HCT116 (cell line): ENCODE results near the gene PIGQ. TPM values are rescaled to one million over a fixed set of nuclear protein-coding genes. Genes with fewer than 3 reads are reported as not detected.

Source experiments
- ATAC-seq: fragments of 200-7000 bp; cut with Tn5 transposase; 2 replicates; pipeline ENCODE4 v1.9.1; 2020; ENCODE audit warnings: mild to moderate bottlenecking, moderate library complexity
- Bru-seq: library from RNA; stranded (reverse); fragments of 400-500 nt; gene quantifications from one replicate; lab custom pipeline; 2021; lab: Mats Ljungman, UMichigan
- BruChase-seq, 2 experiments: library from RNA; stranded (reverse); fragments of 400-500 nt; gene quantifications; one replicate each; lab custom pipeline; 2021; lab: Mats Ljungman, UMichigan
- BruUV-seq: library from RNA; stranded (reverse); fragments of 400-500 nt; replicated peaks from 2 replicates; lab custom pipeline; 2021; lab: Mats Ljungman, UMichigan
- CTCF ChIA-PET: fragments of 300-600 bp; sonication (Branson Sonifier 250); formaldehyde crosslinking; loops from one replicate; lab custom pipeline; 2021; ENCODE audit warnings: antibody characterized with exemption; lab: Charles Lee
- POLR2A ChIA-PET: fragments of 300-600, 350-600 bp; sonication (Branson Sonifier 250); formaldehyde crosslinking; loops from one replicate; lab custom pipeline; 2021; ENCODE audit warnings: antibody characterized with exemption; lab: Charles Lee
- RAD21 ChIA-PET, 2 experiments: fragments of 300-600 bp; sonication (Branson Sonifier 250); formaldehyde crosslinking; loops; one replicate each; lab custom pipeline; 2023; ENCODE audit warnings: low total read pairs in 2 of 2; ENCODE audit not compliant: uncharacterized antibody in 2 of 2, unreplicated experiment in 2 of 2, low non-redundant PET in 1 of 2; lab: Charles Lee
- DNase-seq: peaks from one replicate; pipeline ENCODE4 v3.0.0-alpha.2; 2010; ENCODE audit warnings: low read depth, low spot score
- H2AFZ ChIP-seq: fragments of 200-600 bp; shearing (Covaris generic), sonication (generic); 2 replicates; pipeline ENCODE4 v1.6.1; 2017; ENCODE audit warnings: low read depth, mixed run types, mixed read lengths, antibody characterized with exemption, low read length; ENCODE audit not compliant: poor library complexity, severe bottlenecking
- H3K27ac ChIP-seq: 2 replicates; pipeline ENCODE4 v1.5.1; 2012; ENCODE audit warnings: low read depth, low read length
- H3K27me3 ChIP-seq: fragments of 200-600 bp; sonication (generic); 2 replicates; pipeline ENCODE4 v1.6.1; 2016; ENCODE audit warnings: mixed run types, low read length, mixed read lengths; ENCODE audit not compliant: insufficient read depth
- H3K36me3 ChIP-seq, 2 experiments: fragments of 200-500 bp in 1 of 2; fragments of 200-600 bp in 1 of 2; sonication (Bioruptor generic) in 1 of 2; sonication (generic) in 1 of 2; 2 replicates each; pipeline versions ENCODE4 v1.5.1 to v1.6.1; 2014 to 2016; ENCODE audit warnings: low read length in 2 of 2, inconsistent platforms in 1 of 2, mixed read lengths in 1 of 2, mixed run types in 1 of 2; ENCODE audit not compliant: insufficient read depth in 2 of 2, control insufficient read depth in 1 of 2
- H3K4me1 ChIP-seq, 2 experiments: fragments of 200-600 bp in 1 of 2; sonication (generic) in 1 of 2; 2 replicates each; pipeline versions ENCODE4 v1.5.1 to v1.6.1; 2012 to 2017; ENCODE audit warnings: low read length in 2 of 2, inconsistent platforms in 1 of 2, mild to moderate bottlenecking in 1 of 2, mixed read lengths in 1 of 2, mixed run types in 1 of 2, moderate library complexity in 1 of 2; ENCODE audit not compliant: insufficient read depth in 2 of 2, control insufficient read depth in 1 of 2
- H3K4me2 ChIP-seq: fragments of 200-600 bp; sonication (generic); 2 replicates; pipeline ENCODE4 v1.6.1; 2017; ENCODE audit warnings: mixed run types, low read length, mixed read lengths
- H3K4me3 ChIP-seq, 2 experiments: fragments of 200-600 bp in 1 of 2; sonication (generic) in 1 of 2; replicated peaks in 1 of 2; 2 replicates each; pipeline ENCODE4 v1.5.1; 2011 to 2016; ENCODE audit warnings: low read length in 2 of 2, control low read depth in 1 of 2, low read depth in 1 of 2, mild to moderate bottlenecking in 1 of 2, mixed read lengths in 1 of 2, mixed run types in 1 of 2
- H3K79me2 ChIP-seq: fragments of 200-600 bp; sonication (generic); 2 replicates; pipeline ENCODE4 v1.6.1; 2017; ENCODE audit warnings: mild to moderate bottlenecking, mixed run types, low read length, moderate library complexity, mixed read lengths; ENCODE audit not compliant: insufficient read depth
- H3K9ac ChIP-seq: fragments of 200-600 bp; sonication (generic); 2 replicates; pipeline ENCODE4 v1.6.1; 2016; ENCODE audit warnings: low read length, mixed read lengths
- H3K9me2 ChIP-seq: fragments of 200-600 bp; sonication (generic), shearing (Covaris generic); 2 replicates; pipeline ENCODE4 v1.6.1; 2017; ENCODE audit warnings: mixed run types, mild to moderate bottlenecking, moderate library complexity; ENCODE audit not compliant: insufficient read depth
- H3K9me3 ChIP-seq, 2 experiments: fragments of 200-500 bp in 1 of 2; fragments of 200-600 bp in 1 of 2; sonication (Bioruptor generic) in 1 of 2; sonication (generic) in 1 of 2; 2 replicates each; pipeline ENCODE4 v1.6.1; 2014 to 2017; ENCODE audit warnings: low read length in 2 of 2, mixed read lengths in 2 of 2, inconsistent platforms in 1 of 2, low read depth in 1 of 2, mild to moderate bottlenecking in 1 of 2, mixed run types in 1 of 2, moderate library complexity in 1 of 2; ENCODE audit not compliant: control insufficient read depth in 1 of 2, insufficient read depth in 1 of 2
- H4K20me1 ChIP-seq: fragments of 200-600 bp; sonication (generic), shearing (Covaris generic); 2 replicates; pipeline ENCODE4 v1.6.1; 2017; ENCODE audit warnings: mixed run types, mild to moderate bottlenecking, moderate library complexity; ENCODE audit not compliant: insufficient read depth
- CTCF ChIP-seq, 3 experiments: fragments of 200-600 bp in 1 of 3; sonication (generic) in 1 of 3; IDR thresholded peaks in 2 of 3; conservative IDR thresholded peaks in 1 of 3; 2 replicates each; pipeline ENCODE4 v1.5.1; 2012 to 2017; ENCODE audit warnings: low read depth in 2 of 3, low read length in 2 of 3, antibody characterized with exemption in 1 of 3, borderline replicate concordance in 1 of 3, control low read depth in 1 of 3, mild to moderate bottlenecking in 1 of 3, mixed read lengths in 1 of 3, mixed run types in 1 of 3, moderate library complexity in 1 of 3; ENCODE audit not compliant: insufficient read depth in 1 of 3
- EZH2 ChIP-seq: fragments of 200-600 bp; sonication (generic); IDR thresholded peaks from 2 replicates; pipeline ENCODE4 v1.6.1; 2017; ENCODE audit warnings: antibody characterized with exemption, mixed run types
- POLR2AphosphoS5 ChIP-seq: IDR thresholded peaks from 2 replicates; pipeline ENCODE4 v1.6.1; 2011; ENCODE audit warnings: mild to moderate bottlenecking, low read depth, low read length, moderate library complexity
- ZFX ChIP-seq: fragments of 450-650 bp; IDR thresholded peaks from 2 replicates; pipeline ENCODE4 v1.6.1; 2017
- intact Hi-C: fragments of 100-400 bp; cut with micrococcal nuclease; formaldehyde crosslinking; loops from 2 replicates; pipeline ENCODE4 v1.10.0; 2022
- long read RNA-seq: library from polyadenylated mRNA; unstranded; transcript quantifications from one replicate; pipeline ENCODE4 v2.0.0, GENCODE V29; 2021; ENCODE audit not compliant: unreplicated experiment
- polyA plus RNA-seq: library from polyadenylated mRNA; unstranded; fragments of >200 nt; gene quantifications from 2 replicates; pipeline ENCODE4 v1.2.1, GENCODE V29; 2012; ENCODE audit warnings: missing spikeins
- total RNA-seq: library from RNA; stranded (reverse); gene quantifications from one replicate; pipeline ENCODE4 v1.2.1, GENCODE V29; 2021; ENCODE audit not compliant: unreplicated experiment

Gene PIGQ
- total RNA-seq, result 21.0 TPM
- polyA plus RNA-seq, result 9.8 and 10.9 TPM in 2 replicates
- percentile 43 among the genes with signal in this experiment for Bru-seq, nascent RNA
- percentile 48 among the genes with signal in this experiment for BruChase-seq, experiment 1, labeled RNA remaining after a 6-hour chase
- BruChase-seq, experiment 2, labeled RNA remaining after a 2-hour chase, result percentile 43 among the genes with signal in this experiment
- long read RNA-seq, transcript PIGQ-216 (1 exons, 1,046 nt), result major isoform, 7 of 23 reads
- long read RNA-seq, partial matches to known transcripts, result 1 of 23 reads
- long read RNA-seq, other reads (novel, unspliced or antisense), result 13 of 23 reads

GRCh38 chr16:569445-570254 lies at the start of gene PIGQ:
TSS of gene PIGQ (plus strand) at chr16:569968. CDS start at chr16:574075, 4,107 bp downstream.
- peak; percentile 39 for TF ChIP-seq POLR2AphosphoS5
- TF ChIP-seq CTCF (IDR thresholded peaks at IDR 0.05 in 2 of 3, conservative IDR thresholded peaks at IDR 0.05 in 1 of 3; ENCODE audit: borderline replicate concordance in 1 of 3, insufficient read depth in 1 of 3, low read depth in 2 of 3, low read length in 2 of 3), result no peak
- no peak for TF ChIP-seq EZH2
- TF ChIP-seq ZFX, result peak; percentile 72
- POLR2A ChIA-PET, result no interaction called here
- CTCF ChIA-PET, result interaction anchor here (0.6 kb wide), 1 partner anchor 120 kb away, joined by 3 read pairs; no protein-coding TSS in a partner anchor
- Histone ChIP-seq H3K4me2 (peak within 1 kb of the TSS; percentile 80), H3K27me3 (no peaks in the 10 kb centered on the region), H3K79me2 (peaks cover 9% of the 10 kb centered on the region; the same call in 1 of the 2 replicates), H3K27ac (peak within 1 kb of the TSS; percentile 67), H3K4me1 (peaks cover 7 to 16% of the 10 kb centered on the region in 2 experiments), H3K9me3 (no peaks in the 10 kb centered on the region), H4K20me1 (no peaks in the 10 kb centered on the region), H3K9ac (peak within 1 kb of the TSS; percentile 76), H2AFZ (no peak within 1 kb of the TSS), H3K9me2 (no peaks in the 10 kb centered on the region), H3K36me3 (no peaks in the 10 kb centered on the region), H3K4me3 (peak within 1 kb of the TSS; percentile 58 to 70)
- ATAC-seq (peak; percentile 80), DNase-seq (no peak)
- no TSS peak for BruUV-seq
- RAD21 ChIA-PET, result no interaction called here
- intact Hi-C loops, result no loop called here
